Kidney capillary endothelial cell (primary cell): ENCODE measurements around the gene LONRF2.

Experiments
- DNase-seq: peaks from one replicate; pipeline ENCODE4 v3.0.0-alpha.2; 2018; ENCODE audit warnings: low spot score

The LONRF2 gene

DNA sequence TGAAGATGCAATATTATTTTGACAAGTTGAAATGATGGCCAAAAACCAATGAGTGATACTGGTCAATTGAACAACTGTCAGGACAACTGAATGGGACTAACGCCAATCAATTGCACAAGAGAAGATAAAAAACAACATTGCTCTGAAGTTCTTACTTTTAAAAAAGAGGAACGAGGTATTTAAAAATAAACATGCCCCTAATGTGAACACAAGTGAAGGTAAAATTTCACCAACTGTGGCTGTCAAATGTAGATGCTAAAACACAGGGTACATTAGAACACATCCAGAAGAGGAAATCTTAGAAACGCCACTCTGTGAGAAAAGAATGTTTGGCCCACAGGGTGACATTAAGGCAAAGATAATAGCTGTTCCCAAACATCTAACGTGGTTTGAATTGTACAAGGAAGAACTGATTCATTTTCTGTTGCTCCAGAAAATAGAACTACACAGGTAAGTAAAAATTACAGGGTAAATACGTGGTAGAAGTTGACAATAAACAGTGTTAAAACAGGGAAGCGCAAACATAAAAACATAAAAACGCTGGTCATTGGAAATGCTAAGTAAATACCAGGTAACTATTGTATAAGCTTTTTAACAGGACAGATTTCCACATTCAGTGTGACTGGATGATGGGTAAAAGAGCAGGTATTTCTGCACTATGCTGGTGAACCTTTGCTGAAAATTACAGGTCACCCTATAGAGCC is 20.3 kb downstream of the LONRF2 start:
- DNase-seq: no peak

DNA sequence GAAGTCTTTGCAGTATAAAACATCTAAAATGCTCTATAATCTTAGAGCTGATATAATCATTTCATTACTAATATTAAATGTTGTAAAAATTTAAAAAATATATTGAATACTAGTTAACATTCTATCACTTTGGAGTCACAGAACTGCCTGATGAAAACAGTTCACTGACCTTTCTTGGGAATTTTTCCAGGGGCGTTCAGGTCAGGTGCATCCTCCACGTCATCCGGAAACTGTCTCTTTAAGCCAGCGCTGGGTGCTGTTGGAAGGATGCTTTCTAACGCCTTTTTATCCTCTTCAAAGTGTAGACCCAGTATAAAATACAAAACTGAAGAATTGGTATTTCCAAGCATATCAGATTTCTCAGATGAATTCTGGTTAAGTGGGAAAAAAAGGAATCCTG is 22.8 kb downstream of the LONRF2 start:
- no peak for DNase-seq

DNA sequence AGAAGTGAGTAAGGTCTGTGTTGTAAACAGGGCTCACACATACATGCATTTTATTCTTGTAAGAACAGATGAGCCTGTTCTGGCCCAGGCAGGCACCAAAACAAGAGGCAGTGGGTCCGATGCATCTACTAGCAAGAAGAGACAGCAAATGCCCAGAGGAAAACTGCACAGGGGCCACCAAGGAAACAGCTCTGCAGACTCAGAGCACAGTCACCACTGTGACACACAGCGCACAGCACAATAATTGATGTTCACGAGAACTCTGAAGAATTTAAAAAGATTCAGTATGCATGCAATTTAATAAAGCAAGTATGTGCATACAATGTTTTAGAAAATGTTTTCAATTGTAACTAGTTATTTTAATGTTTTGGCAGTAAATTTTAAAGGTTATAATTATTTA is 24.8 kb downstream of the LONRF2 start:
- DNase-seq: no peak

DNA sequence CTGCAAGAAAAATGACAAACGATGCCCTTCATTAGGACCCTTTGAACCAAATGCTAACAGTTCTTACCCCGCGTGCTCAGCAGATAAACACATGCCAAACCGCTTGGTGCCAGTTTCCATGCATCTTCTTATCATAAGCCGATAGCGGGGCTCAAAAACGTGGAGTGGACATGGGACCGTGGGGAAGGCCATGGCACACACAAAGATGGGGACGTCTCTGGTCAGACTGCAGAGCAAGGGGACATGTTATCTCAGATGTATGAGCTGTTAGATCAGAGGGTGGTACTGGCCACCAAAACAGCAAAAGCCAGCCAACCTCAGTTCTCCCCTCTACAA is 28.2 kb downstream of the LONRF2 start:
- DNase-seq: no peak

DNA sequence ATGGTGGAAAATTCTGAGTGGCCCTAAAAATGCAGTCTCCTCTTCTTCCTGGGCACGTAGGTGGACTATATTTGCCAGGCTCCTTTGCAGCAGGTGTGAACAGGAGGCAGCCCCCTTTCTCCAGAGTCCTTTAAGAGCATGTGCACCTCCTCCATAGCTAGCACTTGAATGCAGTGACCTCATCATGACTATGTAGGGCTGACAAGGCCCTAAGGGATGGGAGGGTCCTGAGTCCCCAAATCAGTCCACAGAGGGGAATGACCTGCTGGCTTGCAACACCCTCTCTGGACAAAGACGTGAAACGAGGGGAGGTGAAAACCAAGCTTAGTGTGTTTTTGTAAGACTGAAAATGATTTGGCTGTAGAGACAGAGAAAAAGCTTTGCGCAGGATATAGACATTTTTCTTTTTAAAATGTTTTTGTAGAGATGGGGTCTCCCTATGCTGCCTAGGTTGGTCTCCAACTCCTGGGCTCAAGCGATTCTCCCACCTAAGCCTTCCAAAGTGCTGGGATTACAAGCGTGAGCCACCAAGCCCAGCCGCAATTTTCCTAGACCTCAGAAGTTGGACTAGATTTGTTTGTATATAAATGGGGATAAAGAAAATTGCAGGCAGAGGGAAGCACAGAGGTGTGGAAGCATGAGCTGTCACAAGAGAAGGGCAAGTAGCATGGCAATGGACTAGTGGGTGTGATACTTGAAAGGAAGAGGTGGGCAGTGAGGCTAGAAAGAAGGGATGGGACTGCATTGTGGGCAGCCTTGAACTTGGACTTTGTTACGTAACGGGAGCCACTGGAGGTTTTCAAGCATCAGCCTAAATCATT is 28.8 kb downstream of the LONRF2 start:
- no peak for DNase-seq

DNA sequence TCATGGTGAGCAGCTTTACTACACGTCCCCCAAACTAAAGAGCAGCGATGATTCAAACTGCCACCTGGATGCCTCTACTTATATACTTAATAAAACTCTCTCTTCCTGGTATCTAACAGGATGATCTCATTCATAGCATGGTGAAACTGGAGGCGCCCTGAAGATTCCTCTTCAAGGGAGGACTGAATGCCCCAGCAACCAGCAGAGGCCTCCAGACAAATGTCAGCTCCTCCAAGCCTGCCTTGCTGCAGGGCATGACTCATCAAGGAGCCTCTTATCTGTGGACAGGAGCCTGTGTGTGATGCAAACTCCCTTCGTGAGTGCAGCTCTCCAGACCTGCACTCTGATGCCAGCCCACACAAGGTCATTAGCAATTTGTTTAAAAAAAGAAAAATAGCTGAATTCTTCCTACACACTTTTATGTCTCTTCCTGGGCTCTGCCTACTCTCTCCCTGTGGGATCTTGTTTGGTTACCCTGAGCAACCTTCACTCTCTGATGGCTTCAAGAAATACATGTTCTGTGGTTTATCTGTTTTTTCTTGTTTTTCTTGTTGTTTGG is 30.2 kb downstream of the LONRF2 start:
- no peak for DNase-seq

DNA sequence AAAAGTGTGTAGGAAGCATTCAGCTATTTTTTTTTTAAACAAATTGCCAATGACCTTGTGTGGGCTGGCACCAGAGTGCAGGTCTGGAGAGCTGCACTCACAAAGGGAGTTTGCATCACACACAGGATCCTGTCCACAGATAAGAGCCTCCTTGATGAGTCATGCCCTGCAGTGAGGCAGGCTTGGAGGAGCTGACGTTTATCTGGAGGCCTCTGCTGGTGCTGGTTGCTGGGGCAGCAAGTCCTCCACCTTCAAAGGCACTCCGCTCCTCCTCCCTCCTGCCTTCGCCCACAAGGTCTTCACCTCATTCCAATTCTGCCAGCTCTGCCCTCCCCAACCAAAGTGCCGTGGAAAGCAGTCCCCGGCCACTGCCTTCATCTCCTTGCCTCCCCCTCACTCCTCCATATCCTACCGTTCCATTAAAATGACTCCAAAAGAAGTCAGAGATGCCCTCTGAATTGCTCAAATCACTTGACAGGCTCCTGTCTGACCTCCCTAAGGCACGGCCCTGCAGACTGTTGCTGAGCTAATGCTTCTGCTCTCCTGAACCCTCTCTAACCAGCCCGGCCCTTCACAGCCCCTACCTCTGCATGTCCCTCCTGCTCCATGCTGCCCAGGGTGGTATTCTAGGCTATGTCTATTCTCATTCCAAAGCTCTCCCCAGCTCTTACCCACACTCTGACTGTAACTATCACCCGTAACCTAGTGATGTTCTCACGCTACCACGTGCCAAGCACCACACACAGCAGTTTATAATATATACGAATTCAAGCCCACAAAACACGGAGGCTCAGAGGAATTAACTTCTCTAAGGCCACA is 30.9 kb downstream of the LONRF2 start:
- peak; percentile 38 for DNase-seq

DNA sequence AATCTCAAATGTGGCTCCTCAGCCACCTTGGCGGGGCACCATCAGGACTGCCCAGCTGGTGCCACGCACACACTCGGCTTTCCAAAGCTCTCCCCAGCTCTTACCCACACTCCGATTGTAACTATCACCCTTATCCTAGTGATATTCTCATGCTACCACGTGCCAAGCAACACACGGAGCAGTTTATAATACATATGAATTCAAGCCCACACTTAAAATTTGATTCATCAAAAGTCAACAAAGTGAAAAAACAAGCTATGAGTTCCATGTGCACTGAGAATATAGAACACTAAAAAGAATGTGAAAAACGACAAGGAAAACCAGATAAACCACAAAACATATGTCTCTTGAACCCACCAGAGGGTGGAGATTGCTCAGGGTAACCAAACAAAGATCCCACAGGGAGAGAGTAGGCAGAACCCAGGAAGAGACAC is 31.6 kb downstream of the LONRF2 start:
- no peak for DNase-seq

DNA sequence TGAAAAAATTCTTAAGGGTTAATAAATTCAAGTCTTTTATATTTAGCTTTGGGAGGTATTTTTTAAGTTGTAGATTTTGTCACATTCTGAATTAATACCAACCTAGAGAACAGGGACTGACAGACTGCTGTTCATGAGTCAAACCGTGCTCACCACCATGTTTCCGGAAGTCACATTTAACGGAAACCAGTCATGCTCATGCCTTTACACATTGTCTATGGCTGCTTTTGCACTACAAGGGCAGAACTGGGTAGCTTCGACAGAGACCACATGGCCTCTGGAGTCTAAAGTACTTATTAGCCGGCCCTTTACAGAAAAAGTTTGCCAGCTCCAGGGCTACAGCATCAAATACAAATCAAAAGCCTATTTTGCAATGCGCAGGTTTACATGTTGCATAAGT is 33.3 kb downstream of the LONRF2 start:
- no peak for DNase-seq

DNA sequence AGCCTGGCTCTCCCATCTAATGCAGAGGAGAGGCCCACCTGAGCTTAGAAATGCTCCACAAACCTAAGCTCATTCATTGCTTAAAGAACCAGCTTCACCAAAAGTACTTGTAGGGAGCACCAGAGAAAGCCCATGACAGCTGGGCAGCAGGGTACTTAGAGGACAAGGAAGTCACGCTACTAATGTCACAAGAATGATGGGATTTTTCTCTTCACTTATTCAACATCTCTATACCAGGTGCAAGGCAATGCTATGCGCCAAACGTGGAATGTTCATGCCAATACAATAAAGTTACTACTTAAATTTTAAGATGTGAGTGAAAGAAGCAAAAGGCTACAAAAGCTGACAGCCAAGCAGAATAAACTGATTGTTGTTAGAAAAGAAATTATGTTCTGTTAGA is 36.0 kb downstream of the LONRF2 start:
- no peak for DNase-seq

DNA sequence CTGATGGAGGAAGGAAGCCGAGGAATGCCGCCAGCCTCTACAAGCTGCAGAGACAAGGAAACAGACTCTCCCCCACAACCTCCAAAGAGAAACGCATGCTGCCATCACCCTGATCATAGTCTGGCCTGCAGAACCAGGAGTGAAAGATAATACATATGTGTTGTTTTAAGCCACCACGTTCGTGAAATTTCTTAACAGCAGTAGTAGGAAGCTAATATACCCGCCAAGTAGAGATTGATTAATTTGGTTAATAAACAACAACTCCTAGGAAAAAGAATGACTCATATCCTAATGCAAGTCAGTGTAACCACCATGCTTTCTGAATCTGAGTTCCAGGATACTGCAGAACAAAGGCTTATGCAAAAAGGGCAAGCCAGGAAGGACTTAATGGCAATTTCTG is 36.6 kb downstream of the LONRF2 start:
- DNase-seq: peak; percentile 62

DNA sequence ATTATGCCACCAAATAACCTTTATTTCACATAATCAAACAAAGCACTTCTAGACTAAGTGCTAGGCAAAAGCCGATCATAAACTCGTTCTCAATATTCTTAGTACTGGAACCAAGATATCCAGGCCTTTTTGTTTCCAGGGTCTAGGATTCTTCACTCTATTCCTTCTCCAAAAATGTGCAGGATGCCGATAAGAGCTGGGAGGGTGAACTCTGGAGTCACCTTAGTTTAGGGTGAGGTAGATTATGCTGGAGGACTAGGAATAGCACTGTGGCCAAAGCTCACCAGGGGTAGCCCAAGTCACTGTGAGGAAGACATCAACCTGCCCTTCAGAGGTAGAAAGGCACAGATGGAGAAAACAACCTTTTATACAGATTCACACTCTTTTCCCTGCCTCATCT is 37.3 kb downstream of the LONRF2 start:
- DNase-seq: no peak

DNA sequence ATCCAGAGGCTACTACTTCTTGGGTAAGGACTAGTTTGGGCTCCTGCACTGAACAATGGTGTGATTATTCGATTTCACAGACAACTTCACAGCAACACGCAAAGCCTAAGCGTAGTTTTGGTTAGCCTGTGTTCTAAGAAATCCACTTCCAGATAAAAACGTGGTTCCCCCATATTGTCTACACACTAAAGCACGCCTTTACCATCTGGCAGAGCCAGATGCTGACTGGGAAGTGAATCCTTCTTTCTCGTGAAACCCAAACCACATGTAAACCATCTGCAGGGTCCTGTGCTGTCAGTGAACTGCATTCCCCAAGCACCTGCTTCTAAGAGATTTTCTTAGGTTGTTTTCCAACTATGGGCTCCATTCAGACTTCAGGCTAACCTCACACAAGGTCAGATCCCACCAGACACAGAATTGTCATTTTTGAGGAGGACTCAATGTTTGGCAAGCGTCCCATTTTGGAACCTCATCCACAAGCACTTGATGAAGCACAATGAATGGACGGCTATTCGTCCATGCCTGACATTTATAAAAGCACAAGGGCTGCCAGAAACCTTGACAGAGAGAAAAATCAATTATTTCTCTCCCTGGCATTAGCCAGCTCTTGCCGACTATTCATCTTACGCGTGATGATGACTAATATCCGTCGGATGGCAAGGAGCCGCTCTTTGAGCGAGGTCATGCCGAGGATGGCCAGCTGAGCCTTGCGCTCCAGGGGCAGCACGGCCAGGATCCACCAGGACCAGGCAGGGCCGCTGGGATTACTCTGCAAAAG is 38.4 kb downstream of the LONRF2 start:
- DNase-seq: no peak

DNA sequence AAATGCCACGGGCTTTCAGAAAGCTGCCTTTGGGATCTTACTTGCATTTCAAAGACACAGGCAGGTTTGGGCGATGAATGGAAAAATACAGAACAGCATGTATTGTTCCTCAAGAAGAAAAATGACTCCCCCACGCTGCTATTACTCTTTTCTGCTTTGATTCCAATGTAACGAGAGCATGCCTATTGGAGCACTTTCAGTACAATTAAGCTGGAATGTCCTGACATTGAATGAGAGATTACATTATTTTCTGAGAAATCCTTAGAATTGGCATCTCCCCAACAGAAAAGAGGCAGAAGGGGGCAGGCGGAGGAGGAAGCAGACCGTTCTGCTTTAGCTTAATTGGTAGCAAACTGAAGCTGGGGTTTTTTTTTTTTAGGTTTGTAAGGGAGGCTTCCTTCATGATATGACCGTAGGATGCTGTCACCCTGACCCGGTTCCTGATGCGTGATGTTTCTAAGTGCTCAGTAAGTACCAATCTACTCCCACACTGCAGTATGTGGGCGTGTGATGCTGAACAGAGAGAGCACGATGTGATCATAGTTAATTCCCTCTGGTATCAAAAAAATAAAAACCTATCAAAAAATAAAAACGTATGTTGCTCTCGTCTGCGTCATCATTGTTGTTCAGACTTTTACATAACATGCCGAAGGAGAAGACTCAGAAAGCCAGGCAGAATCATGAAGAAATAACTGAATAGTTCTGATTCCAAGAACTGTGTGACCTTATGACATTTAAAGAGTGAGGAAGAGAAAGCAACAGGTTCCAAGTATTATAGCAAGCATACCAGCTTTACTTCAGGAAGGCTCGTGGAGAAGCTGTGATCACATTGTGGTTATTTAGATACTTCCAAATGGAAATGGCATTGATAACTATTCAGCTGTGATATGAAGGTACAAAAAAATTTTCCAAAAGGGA is 40.5 kb downstream of the LONRF2 start:
- DNase-seq: no peak

DNA sequence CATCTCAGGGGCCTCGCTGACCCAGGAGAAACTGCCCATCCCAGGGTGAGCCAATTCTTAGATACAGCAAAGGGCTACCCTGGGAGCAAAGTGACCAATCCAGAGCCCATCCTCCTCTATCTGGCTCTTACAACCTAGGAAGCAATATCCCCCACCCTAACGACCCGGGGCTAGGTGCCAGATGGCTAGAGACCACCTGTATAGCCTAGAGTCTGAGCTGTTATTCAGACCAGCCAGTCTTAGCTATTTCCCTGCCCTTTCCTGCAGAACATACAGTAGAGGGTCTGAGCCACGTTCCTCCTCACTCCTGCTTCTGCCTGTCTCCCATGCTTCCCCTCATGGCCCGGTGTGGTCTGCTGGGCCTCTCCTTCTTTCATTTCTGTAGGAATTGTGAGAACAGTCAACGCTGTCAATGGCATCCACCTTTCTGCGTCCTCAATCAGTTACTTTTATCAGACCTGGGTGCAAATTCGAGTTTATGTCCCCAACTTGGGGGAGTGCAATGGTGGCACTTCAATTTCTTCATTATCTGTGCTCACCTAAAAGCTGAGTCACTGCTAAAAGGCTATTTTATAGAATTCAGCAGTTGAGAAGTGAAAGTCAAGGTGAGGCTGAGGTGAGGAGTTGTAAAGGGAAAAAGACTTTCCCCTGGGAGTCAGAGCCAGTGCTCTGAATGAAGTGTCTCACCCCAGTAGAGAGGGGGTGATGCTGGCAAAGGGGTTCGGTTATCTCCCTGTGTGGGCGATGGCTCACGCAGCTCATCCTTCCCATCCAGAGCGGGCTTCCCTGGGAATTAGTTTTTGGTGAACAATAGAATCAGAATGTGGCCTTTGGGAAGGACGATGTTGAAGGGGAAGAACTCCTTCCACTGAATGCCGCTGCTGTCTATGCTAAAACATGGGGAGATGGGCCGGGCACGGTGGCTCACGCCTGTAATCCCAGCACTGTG is 42.4 kb downstream of the LONRF2 start:
- DNase-seq: no peak

DNA sequence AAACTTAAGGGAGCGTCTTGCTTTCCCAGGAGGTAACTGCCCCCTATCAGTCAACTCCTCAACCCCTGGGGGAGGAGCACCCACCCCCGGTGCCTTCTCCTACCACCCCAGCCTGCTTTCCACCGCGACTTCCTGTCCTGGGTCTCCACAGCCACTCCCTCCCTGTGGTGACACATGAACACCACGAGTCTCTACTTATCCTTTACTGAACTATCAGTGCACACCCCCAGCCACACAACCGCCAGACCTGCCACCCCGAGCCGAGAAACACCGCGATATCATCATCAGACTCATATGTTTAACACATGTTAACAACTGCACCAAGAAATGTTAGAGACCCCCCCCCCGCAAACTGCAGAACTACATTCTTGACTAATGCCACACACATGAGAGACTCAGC is 43.3 kb downstream of the LONRF2 start:
- no peak for DNase-seq

DNA sequence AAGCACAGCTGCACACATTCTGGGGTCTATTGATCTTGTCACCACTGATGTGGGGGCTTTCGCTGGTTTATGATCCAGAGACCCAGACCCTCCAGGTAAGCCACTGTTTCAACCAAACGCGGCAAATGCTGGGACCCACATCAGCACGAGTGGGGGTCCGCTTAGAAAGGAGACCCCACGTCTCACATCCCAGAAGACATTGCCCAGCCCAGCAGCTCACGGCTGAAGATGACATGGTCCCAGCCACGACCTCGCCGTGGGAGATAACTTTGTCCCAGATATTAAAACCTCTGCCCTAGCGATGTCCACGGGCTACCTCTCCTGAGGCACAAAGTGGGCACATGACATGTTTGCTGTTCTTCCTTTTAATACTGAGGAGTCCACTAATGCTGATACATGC is 43.8 kb downstream of the LONRF2 start:
- no peak for DNase-seq

DNA sequence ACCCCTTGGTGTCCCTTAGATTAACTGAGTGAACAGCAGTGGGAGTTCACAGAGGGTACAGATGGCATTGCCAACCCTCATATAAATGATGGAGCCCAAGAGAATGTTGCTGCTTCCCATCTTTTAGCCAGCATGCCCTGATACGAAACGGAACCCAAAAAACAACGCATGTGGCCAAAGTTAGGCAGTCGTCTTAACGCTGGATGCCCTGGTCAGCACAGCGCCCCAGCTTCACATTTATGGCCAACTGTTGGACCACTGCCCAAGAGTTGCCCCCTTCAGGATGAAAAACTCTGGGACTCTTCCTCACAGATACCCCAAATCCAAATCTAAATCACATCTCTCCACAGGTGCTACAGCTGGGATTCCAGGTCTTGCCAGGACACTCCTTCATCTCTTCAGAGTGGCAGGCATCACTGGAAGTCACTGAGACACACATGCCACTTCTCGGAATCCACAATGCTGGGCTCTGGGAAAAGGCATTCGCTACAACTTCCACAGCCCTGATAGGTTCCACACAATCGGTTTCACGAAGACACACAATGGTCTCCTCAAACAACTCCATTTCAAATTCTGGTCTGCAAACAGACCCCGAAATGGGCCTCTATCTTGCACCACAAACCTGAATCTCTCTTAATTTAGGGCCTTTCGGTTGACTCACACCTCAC is 44.6 kb downstream of the LONRF2 start:
- DNase-seq: no peak

DNA sequence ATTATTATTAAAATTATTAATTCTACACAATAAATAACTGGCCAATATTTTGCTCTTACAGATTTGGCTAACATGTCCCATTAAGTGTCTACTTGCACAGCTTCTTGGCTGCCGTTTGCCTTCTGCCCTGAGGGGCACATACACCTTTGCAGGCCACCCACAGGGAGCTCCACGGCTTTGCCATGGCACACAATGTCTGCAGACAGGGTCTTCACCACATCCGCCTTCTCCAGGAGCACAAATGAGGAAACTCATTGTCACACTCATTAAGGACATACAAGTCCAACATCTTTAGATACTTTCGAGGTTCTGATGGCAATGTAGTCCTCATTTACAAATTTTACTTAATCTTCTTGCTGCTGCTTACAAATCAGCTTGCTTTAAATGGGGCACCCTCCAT is 45.6 kb downstream of the LONRF2 start:
- DNase-seq: no peak
